WTC11 (cell line): Measurements from ENCODE around the gene ZC3H13.

Source experiments
- TF ChIP-seq, protein P1 (sequence below): sonication (generic); formaldehyde crosslinking; IDR thresholded peaks from 2 replicates; pipeline ENCODE4 v1.8.0; 2022; ENCODE audit warnings: mild to moderate bottlenecking, missing genetic modification reagents
- TF ChIP-seq, protein P2 (sequence below): fragments of 200-600 bp; IDR thresholded peaks from 2 replicates; pipeline ENCODE4 v1.8.0; 2022; ENCODE audit warnings: antibody characterized with exemption
- TF ChIP-seq, protein P3 (sequence below): sonication (generic); formaldehyde crosslinking; IDR thresholded peaks from 2 replicates; pipeline ENCODE4 v1.8.1; 2023; ENCODE audit warnings: mild to moderate bottlenecking, missing genetic modification reagents, moderate library complexity

DNA sequence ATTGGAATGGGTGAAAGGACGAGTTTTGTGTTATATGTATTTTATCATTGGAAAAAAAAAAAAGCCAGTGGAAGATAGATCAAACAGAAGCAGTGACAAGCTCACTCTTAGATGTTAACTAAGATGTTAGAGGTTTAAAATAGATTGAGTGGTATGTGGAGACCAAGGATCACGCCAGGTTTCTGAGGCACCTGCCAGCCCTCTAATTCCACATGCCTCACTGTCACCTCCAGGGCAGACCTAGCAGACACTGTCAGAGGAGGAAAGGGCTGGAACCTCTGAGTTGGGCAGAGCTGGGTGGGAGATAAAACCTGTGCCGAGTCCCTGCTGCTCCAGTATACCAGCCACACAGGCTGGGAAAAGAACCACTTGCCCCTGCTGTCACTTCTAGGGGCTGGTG lies 143.5 kb downstream of the ZC3H13 start:
- TF ChIP-seq, protein P1, sequence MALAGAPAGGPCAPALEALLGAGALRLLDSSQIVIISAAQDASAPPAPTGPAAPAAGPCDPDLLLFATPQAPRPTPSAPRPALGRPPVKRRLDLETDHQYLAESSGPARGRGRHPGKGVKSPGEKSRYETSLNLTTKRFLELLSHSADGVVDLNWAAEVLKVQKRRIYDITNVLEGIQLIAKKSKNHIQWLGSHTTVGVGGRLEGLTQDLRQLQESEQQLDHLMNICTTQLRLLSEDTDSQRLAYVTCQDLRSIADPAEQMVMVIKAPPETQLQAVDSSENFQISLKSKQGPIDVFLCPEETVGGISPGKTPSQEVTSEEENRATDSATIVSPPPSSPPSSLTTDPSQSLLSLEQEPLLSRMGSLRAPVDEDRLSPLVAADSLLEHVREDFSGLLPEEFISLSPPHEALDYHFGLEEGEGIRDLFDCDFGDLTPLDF = no peak
- TF ChIP-seq, protein P2, sequence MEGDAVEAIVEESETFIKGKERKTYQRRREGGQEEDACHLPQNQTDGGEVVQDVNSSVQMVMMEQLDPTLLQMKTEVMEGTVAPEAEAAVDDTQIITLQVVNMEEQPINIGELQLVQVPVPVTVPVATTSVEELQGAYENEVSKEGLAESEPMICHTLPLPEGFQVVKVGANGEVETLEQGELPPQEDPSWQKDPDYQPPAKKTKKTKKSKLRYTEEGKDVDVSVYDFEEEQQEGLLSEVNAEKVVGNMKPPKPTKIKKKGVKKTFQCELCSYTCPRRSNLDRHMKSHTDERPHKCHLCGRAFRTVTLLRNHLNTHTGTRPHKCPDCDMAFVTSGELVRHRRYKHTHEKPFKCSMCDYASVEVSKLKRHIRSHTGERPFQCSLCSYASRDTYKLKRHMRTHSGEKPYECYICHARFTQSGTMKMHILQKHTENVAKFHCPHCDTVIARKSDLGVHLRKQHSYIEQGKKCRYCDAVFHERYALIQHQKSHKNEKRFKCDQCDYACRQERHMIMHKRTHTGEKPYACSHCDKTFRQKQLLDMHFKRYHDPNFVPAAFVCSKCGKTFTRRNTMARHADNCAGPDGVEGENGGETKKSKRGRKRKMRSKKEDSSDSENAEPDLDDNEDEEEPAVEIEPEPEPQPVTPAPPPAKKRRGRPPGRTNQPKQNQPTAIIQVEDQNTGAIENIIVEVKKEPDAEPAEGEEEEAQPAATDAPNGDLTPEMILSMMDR = no peak
- TF ChIP-seq, protein P3, sequence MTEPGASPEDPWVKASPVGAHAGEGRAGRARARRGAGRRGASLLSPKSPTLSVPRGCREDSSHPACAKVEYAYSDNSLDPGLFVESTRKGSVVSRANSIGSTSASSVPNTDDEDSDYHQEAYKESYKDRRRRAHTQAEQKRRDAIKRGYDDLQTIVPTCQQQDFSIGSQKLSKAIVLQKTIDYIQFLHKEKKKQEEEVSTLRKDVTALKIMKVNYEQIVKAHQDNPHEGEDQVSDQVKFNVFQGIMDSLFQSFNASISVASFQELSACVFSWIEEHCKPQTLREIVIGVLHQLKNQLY (CRISPR knock-in tag) = no peak
